Heart right ventricle (tissue), 16 donors: Measurements from ENCODE around the gene GPR55. TPM values are rescaled to one million over a fixed set of nuclear protein-coding genes. Genes with fewer than 3 reads are reported as not detected.

Source experiments
- ATAC-seq, 8 donors: fragments of 200-7000 bp; cut with Tn5 transposase; one replicate each; pipeline ENCODE4 v1.9.1; 2020; ENCODE audit warnings: mild to moderate bottlenecking in 8 of 8, moderate library complexity in 8 of 8, moderate number of reproducible peaks in 1 of 8
- DNase-seq, 2 donors: peaks; one replicate each; pipeline ENCODE4 v3.0.0-alpha.2; 2020
- H3K27ac ChIP-seq, 10 donors: fragments of 200-600 bp; sonication (generic) in 2 of 10; one replicate each; pipeline versions ENCODE4 v1.5.0 to v1.8.0; 2020 to 2022; ENCODE audit warnings: mild to moderate bottlenecking in 3 of 10
- H3K27me3 ChIP-seq, 7 donors: fragments of 200-600 bp; one replicate each; pipeline ENCODE4 v1.8.0; 2021 to 2022; ENCODE audit warnings: mild to moderate bottlenecking in 2 of 7
- H3K36me3 ChIP-seq, 9 donors: fragments of 200-600 bp; sonication (generic) in 1 of 9; one replicate each; pipeline versions ENCODE4 v1.5.0 to v1.8.0; 2020 to 2022; ENCODE audit warnings: mild to moderate bottlenecking in 2 of 9
- H3K4me1 ChIP-seq, 9 donors: fragments of 200-600 bp; sonication (generic) in 1 of 9; one replicate each; pipeline versions ENCODE4 v1.5.0 to v1.8.0; 2020 to 2022; ENCODE audit warnings: mild to moderate bottlenecking in 4 of 9
- H3K4me3 ChIP-seq, 10 donors: fragments of 200-600 bp; sonication (generic) in 2 of 10; one replicate each; pipeline versions ENCODE4 v1.5.0 to v1.8.0; 2020 to 2022; ENCODE audit warnings: mild to moderate bottlenecking in 7 of 10, moderate library complexity in 2 of 10
- H3K9me3 ChIP-seq, 11 donors: fragments of 200-600 bp in 10 of 11; sonication (generic) in 2 of 11; one replicate each; pipeline versions ENCODE4 v1.5.0 to v1.8.0; 2013 to 2022; ENCODE audit warnings: mild to moderate bottlenecking in 2 of 11, control low read depth in 1 of 11, moderate library complexity in 1 of 11
- CTCF ChIP-seq, 9 donors: fragments of 200-600 bp; sonication (generic) in 2 of 9; IDR thresholded peaks; one replicate each; pipeline versions ENCODE4 v1.5.0 to v1.8.0; 2021 to 2022; ENCODE audit warnings: antibody characterized with exemption in 9 of 9, mild to moderate bottlenecking in 5 of 9, moderate library complexity in 1 of 9
- WGBS, 2 donors: extraction: QIAGEN DNeasy Blood & Tissue Kit; methylation state at CpG; one replicate each; pipeline ENCODE4 v1.1.7; 2013; ENCODE audit warnings: inconsistent platforms in 1 of 2; 5-methylcytosine and 5-hydroxymethylcytosine counted together
- intact Hi-C, 10 donors: fragments of 100-400 bp; cut with DNase I; formaldehyde crosslinking; loops; one replicate each; pipeline versions ENCODE4 v1.11.1 to v1.14.2; 2022
- polyA plus RNA-seq, 2 donors: library from polyadenylated mRNA; stranded (reverse); fragments of 200-250 nt; gene quantifications; one replicate each; pipeline ENCODE4 v1.2.3, GENCODE V29; 2013
- total RNA-seq, 10 donors: library from RNA; stranded (reverse); fragmentation: NEBNext Ultra II Directional in 3 of 10; extraction: Animal tissue kit (Norgen Biotek cat#: 25700) in 3 of 10; gene quantifications; one replicate each; pipeline versions ENCODE4 v1.2.1 to v1.2.4, GENCODE V29; 2021 to 2023
- donor health status: Arrhythmogenic right ventricular cardiomyopathy.
- donor health status: ischemic (EF 13 %, LVEDD 7.1; RV severe dilation, severe dysfunction).
- donor health status: healthy with polysubstance abuse.
- donor health status: DM: no; HTN: yes; CAD: no.
- donor health status: DM: no; HTN: no; CAD: no.
- donor health status: ischemic (EF 25% LVEDD 6.9; RV normal size, moderate dysfunction).
- donor health status: ischemic (EF 25% LVEDD 5.7; RV mildly dilated, moderate dysfunction).
- donor health status: healthy.
- donor health status: DM: yes; HTN: yes; CAD: no.
- donor health status: Ischemic cardiomyopathy.
- donor health status: ischemic (EF 35%, LVEDD 5.7; RV mildly dilated, moderate dysfunction).
- donor health status: nonischemic (EF 11% LVEDD 7.7; RV severe dilation, severe dysfunction).
- donor health status: DM: yes; HTN: yes; CAD: no.
- donor health status: PGD.
- donor health status: ischemic (EF 29% LVEDD 5.4; RV normal size, mild dysfunction).
- donor health status: nonischemic (EF 23%, LVEDD 6.1; RV moderate dilation, normal function).

Gene GPR55
- total and polyA plus RNA-seq, 12 donors = 0.01 to 0.42 TPM; not detected in 10

- H3K27ac ChIP-seq = no peak overlapping the region
- peaks cover 4 to 49% (median 32%) of the 10 kb centered on the region in 9 donors for H3K4me1 ChIP-seq
- no peaks in the 10 kb centered on the region for H3K36me3 ChIP-seq
- WGBS, 2 donors = 46 to 52% methylated on average over 18 of the region's 18 CpGs
- H3K27me3 ChIP-seq = peaks cover 6 to 61% (median 39%) of the 10 kb centered on the region in 7 donors
- DNase-seq (no peak), ATAC-seq (no peak)
- peaks cover 0 to 3% (median 0%) of the 10 kb centered on the region in 11 donors for H3K9me3 ChIP-seq
- no peak for TF ChIP-seq CTCF (IDR thresholded peaks at IDR 0.05)
- intact Hi-C loops = no loop called here
- H3K4me3 ChIP-seq = peak overlapping the region; percentile 37 to 84 (median 70)
Measured at GRCh38 chr2:230864122-230864604, 60.9 kb downstream of the GPR55 start.

DNA sequence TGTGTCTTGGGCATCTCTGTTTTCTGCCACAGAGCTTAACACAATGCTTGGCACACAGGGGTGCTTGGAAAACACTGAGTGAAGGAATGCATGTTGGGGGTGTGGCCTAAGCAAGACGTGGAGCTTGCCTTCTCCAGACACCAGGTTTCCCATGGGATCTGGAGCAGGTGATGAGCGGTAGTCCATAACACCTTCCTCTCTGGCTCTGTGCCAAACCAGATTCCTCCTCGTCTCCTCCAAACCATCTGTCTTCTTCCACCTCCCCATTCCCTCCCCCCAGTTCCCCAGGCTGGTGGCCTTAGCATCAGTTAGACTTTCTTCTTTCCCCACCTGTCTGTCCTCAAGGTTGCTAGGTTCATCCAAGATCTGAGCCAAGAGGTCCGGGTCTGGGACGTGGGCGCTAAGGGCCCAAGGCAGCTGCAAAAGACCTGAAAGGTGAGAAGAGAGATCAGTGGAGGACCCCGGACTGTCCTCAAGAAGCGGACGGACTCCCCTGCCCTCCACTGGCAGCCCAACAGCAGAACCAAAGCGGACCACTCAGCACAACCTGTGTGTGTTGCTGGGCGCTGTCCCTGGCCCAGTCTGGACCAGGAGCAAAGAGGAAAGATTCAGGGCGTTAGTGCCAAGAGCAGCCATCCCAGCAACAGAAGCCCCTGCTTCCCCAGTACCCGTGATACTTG lies 61.5 kb downstream of the GPR55 start:
- H3K27me3 ChIP-seq = peaks cover 6 to 67% (median 39%) of the 10 kb centered on the region in 7 donors
- WGBS, 2 donors = 76 to 77% methylated on average over 13 of the region's 13 CpGs
- no peak for TF ChIP-seq CTCF (IDR thresholded peaks at IDR 0.05)
- H3K4me3 ChIP-seq = no peak overlapping the region
- H3K27ac ChIP-seq = no peak overlapping the region
- intact Hi-C loops = no loop called here
- no peaks in the 10 kb centered on the region for H3K36me3 ChIP-seq
- peaks cover 4 to 43% (median 29%) of the 10 kb centered on the region in 9 donors for H3K4me1 ChIP-seq
- DNase-seq (no peak), ATAC-seq (no peak)
- peaks cover 0 to 8% (median 0%) of the 10 kb centered on the region in 11 donors for H3K9me3 ChIP-seq

- H3K36me3 ChIP-seq = no peaks in the 10 kb centered on the region
- peaks cover 0 to 13% (median 0%) of the 10 kb centered on the region in 11 donors for H3K9me3 ChIP-seq
- no peak overlapping the region for H3K4me3 ChIP-seq
- WGBS, 2 donors = 74 to 81% methylated on average over 8 of the region's 8 CpGs
- no peak for ATAC-seq
- H3K27ac ChIP-seq = no peak overlapping the region
- H3K27me3 ChIP-seq = peaks cover 6 to 73% (median 44%) of the 10 kb centered on the region in 7 donors
- peaks cover 4 to 38% (median 25%) of the 10 kb centered on the region in 9 donors for H3K4me1 ChIP-seq
- intact Hi-C loops = no loop called here
- no peak for TF ChIP-seq CTCF (IDR thresholded peaks at IDR 0.05)
- DNase-seq = no peak
Measured at GRCh38 chr2:230863031-230863430, 62.0 kb downstream of the GPR55 start.

DNA sequence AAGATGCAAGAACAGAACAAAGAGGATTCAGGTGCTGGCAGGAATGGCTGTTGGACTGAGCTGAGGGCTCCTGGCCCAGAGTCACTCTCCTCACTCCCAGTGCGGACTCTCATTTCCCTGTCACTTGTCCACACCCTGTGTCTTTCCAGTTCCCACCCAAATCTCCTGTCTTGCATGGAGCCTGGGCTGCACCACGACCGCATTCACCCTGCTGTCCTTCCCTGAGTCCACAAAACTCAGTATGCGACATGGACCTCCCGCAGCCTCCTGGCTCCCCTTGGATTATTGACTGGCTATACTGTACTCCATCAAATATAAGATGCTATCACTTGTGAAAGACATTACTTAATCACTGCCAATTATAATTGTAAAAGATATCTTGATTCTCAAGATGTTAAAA lies 62.8 kb downstream of the GPR55 start:
- H3K27me3 ChIP-seq = peaks cover 6 to 78% (median 51%) of the 10 kb centered on the region in 7 donors
- WGBS, 2 donors = 84 to 92% methylated on average over 5 of the region's 5 CpGs

More for the DNA sequence above, 62.8 kb downstream of the GPR55 start:
- Histone ChIP-seq H3K9me3 (peaks cover 0 to 15% (median 0%) of the 10 kb centered on the region in 11 donors), H3K4me3 (no peak overlapping the region), H3K36me3 (no peaks in the 10 kb centered on the region), H3K27ac (no peak overlapping the region), H3K4me1 (peaks cover 4 to 31% (median 19%) of the 10 kb centered on the region in 9 donors)
- DNase-seq = no peak
- no peak for ATAC-seq
- no peak for TF ChIP-seq CTCF (IDR thresholded peaks at IDR 0.05)
- intact Hi-C loops = no loop called here
